Activated naive CD8-positive, alpha-beta T cell (primary cell): Measurements from ENCODE around the gene TM7SF3.
"Not testable (repeated sequence)": the region's sequence is repeated elsewhere in the genome, so short reads cannot be mapped to it uniquely, and the experiment has no call there.

Experiments
- H3K27ac Mint-ChIP-seq: one replicate; pipeline ENCODE4 v1.8.0; 2021; ENCODE audit warnings: mixed read lengths
- H3K27me3 Mint-ChIP-seq: one replicate; pipeline ENCODE4 v1.8.0; 2021; ENCODE audit warnings: mixed read lengths
- H3K36me3 Mint-ChIP-seq: one replicate; pipeline ENCODE4 v1.8.0; 2021; ENCODE audit warnings: mixed read lengths
- H3K4me1 Mint-ChIP-seq: one replicate; pipeline ENCODE4 v1.8.0; 2021; ENCODE audit warnings: low read depth, mixed read lengths
- H3K4me3 Mint-ChIP-seq: one replicate; pipeline ENCODE4 v1.8.0; 2021; ENCODE audit warnings: mild to moderate bottlenecking, mixed read lengths
- H3K9me3 Mint-ChIP-seq: one replicate; pipeline ENCODE4 v1.8.0; 2021; ENCODE audit warnings: low read depth, mixed read lengths

TM7SF3 gene

DNA sequence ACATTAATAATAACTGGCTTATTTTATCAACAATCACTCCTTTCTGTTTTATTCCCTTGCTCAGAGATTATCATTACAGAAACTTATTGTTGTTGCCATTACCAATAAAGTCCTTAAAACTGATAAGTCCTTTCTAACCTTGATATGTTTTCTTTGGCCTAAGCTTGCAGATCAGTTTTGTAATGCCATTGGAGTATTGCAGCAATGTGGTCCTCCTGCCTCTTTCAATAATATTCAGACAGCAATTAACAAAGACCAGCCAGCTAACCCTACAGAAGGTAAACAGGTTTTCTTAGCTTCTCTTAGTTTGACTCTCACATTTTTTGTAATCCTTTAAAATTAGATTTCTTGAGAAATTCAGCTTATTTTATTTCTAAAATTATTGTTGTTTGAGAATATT is 12.1 kb upstream of the TM7SF3 start:
- no peaks in the 10 kb centered on the region for H3K9me3 Mint-ChIP-seq
- no peak overlapping the region for H3K4me3 Mint-ChIP-seq
- H3K27me3 Mint-ChIP-seq, result no peaks in the 10 kb centered on the region
- H3K36me3 Mint-ChIP-seq, result peaks cover 9% of the 10 kb centered on the region
- H3K27ac Mint-ChIP-seq, result peak overlapping the region; percentile 38
- H3K4me1 Mint-ChIP-seq, result peaks cover 48% of the 10 kb centered on the region

DNA sequence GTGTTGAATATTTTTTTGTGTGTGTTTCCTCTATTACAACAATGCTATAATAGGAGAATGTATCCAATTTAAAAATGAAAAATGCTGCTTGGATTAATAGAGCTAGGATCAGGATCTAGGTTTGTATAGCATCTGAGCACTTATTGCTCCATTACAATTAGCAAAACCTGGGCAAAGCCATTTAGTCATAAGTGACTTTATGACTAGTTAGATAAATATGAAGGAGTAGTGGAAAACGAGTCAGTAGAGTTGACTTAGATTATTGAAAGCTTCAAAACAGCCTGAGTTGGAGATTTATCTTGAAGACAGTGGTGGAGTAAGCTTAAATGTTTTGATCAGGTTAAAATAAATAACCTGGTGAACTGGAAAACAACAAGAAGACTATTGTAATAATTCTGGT is 10.9 kb upstream of the TM7SF3 start:
- H3K9me3 Mint-ChIP-seq, result no peaks in the 10 kb centered on the region

DNA sequence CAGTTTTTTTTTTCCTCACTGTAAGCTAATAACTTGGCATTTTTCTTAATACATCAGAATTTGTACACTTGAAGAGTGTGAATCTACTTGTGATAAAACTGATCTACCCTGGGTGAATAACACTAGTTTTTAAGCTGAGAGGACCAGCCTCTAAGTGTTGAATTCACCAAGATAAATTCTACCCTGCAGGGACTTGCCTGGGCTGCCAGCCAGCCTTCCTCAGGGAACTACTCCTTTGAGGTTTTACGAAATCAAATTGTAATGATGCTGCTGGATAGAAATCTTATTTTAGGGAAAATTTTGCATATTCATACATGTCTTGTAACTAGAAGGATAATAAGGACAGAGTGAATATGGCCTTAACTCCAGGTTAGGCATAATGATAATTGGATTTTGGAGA is 10.1 kb upstream of the TM7SF3 start:
- H3K4me1 Mint-ChIP-seq, result peaks cover 48% of the 10 kb centered on the region
- no peaks in the 10 kb centered on the region for H3K27me3 Mint-ChIP-seq
- H3K4me3 Mint-ChIP-seq, result peak overlapping the region; percentile 99
- no peaks in the 10 kb centered on the region for H3K9me3 Mint-ChIP-seq
- H3K36me3 Mint-ChIP-seq, result peaks cover 8% of the 10 kb centered on the region
- H3K27ac Mint-ChIP-seq, result no peak overlapping the region

More for the DNA sequence above, 10.9 kb upstream of the TM7SF3 start:
- no peaks in the 10 kb centered on the region for H3K27me3 Mint-ChIP-seq
- H3K4me3 Mint-ChIP-seq, result no peak overlapping the region
- peaks cover 48% of the 10 kb centered on the region for H3K4me1 Mint-ChIP-seq
- peaks cover 8% of the 10 kb centered on the region for H3K36me3 Mint-ChIP-seq
- peak overlapping the region; percentile 30 for H3K27ac Mint-ChIP-seq

DNA sequence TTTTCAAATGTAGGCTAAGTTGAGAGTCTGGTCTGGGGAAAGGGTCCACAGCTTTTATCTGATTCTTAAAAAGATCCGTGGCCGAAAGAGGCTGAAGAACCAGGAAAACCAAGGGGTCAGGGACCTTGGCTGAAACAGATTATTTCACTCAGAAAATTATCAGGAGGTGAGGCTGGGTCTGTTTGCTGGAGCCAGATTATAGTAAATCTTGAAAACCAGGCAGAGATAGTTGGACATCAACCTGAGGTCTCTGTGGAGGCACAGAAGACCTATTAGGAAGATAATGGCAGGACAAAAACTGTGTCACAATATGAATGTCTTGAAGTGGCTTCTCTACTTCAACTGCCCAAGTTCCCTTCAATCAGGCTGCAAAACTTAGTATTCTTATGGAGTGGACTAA is 6.6 kb upstream of the TM7SF3 start:
- no peaks in the 10 kb centered on the region for H3K36me3 Mint-ChIP-seq
- peaks cover 44% of the 10 kb centered on the region for H3K4me1 Mint-ChIP-seq
- H3K9me3 Mint-ChIP-seq, result no peaks in the 10 kb centered on the region
- no peak overlapping the region for H3K27ac Mint-ChIP-seq
- peak overlapping the region; percentile 44 for H3K4me3 Mint-ChIP-seq
- no peaks in the 10 kb centered on the region for H3K27me3 Mint-ChIP-seq

DNA sequence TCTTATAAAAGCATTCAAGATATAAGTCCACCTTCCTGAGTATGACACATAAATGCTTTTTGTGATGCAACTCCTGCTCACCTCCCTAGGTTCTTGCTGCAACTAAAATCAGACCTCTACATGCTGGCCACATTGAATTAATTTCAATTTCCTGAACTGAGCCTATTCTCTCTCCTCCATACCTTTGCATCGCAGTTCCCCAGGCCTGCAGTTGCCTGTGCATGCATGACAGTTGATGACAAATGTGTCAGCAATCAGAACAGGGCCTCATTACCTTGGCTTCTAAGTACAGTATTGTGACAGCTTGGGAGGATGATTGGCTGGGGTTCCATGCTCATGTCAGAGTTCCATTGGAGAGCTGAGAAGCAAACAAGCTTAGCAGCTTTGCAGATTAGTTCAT is 3.9 kb upstream of the TM7SF3 start:
- H3K36me3 Mint-ChIP-seq, result no peaks in the 10 kb centered on the region
- H3K4me1 Mint-ChIP-seq, result peaks cover 38% of the 10 kb centered on the region
- no peaks in the 10 kb centered on the region for H3K9me3 Mint-ChIP-seq
- no peaks in the 10 kb centered on the region for H3K27me3 Mint-ChIP-seq
- no peak overlapping the region for H3K27ac Mint-ChIP-seq
- no peak overlapping the region for H3K4me3 Mint-ChIP-seq

DNA sequence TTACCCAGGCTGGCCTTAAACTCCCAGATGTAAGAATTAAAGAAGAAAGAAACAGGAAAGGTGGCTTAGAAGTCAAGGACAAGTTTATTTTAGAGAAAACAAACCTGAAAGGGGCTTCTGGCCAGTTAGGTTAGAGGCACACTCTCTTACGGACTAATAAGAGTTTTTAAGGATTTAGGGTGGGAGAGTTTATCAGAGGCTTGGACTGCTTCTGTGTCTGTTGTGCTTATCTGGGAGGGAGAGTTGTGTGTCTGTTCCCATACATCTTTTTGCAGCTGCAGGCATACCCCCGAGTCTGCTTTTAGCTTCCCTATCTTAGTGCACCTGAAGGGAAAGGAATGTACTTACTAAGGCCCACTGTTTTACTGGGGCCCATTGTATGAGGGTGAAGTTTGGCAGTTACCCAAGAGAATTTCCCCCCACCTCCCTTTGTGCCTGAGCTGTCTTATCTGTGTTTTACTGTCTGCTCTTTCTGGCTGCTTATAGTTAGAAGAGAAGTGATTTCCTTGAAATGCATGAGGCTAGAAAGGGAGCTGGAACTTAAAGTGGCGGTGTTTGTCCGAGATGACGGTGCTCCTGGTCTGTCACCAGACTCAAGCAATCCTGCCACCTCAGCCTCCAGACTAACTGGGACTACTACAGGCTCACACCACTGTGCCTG is 3.1 kb upstream of the TM7SF3 start:
- not testable (repeated sequence) for H3K27ac Mint-ChIP-seq

DNA sequence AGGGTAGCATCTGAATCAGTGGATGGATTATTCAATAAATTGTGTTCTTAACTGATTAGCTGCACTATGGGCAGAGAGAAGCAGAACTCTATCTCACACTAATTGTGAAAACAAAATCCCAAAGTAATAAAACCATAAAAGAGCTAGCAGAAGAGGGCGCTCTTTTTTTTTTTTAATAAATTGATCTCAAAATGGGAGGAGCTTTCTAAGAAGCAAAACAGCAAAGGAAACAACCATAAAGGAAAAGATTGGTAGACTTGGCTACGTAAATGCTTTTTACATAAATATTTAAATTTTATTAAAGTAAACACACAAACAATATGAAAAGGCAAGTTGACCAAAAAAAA is 1.5 kb upstream of the TM7SF3 start:
- peak overlapping the region; percentile 92 for H3K27ac Mint-ChIP-seq
- no peaks in the 10 kb centered on the region for H3K36me3 Mint-ChIP-seq
- H3K27me3 Mint-ChIP-seq, result no peaks in the 10 kb centered on the region
- H3K9me3 Mint-ChIP-seq, result no peaks in the 10 kb centered on the region
- no peak overlapping the region for H3K4me3 Mint-ChIP-seq
- peaks cover 45% of the 10 kb centered on the region for H3K4me1 Mint-ChIP-seq

More for the DNA sequence above, 3.1 kb upstream of the TM7SF3 start:
- not testable (repeated sequence) for H3K4me3 Mint-ChIP-seq, H3K36me3 Mint-ChIP-seq, H3K27me3 Mint-ChIP-seq, H3K9me3 Mint-ChIP-seq
- peaks cover 37% of the 10 kb centered on the region for H3K4me1 Mint-ChIP-seq

DNA sequence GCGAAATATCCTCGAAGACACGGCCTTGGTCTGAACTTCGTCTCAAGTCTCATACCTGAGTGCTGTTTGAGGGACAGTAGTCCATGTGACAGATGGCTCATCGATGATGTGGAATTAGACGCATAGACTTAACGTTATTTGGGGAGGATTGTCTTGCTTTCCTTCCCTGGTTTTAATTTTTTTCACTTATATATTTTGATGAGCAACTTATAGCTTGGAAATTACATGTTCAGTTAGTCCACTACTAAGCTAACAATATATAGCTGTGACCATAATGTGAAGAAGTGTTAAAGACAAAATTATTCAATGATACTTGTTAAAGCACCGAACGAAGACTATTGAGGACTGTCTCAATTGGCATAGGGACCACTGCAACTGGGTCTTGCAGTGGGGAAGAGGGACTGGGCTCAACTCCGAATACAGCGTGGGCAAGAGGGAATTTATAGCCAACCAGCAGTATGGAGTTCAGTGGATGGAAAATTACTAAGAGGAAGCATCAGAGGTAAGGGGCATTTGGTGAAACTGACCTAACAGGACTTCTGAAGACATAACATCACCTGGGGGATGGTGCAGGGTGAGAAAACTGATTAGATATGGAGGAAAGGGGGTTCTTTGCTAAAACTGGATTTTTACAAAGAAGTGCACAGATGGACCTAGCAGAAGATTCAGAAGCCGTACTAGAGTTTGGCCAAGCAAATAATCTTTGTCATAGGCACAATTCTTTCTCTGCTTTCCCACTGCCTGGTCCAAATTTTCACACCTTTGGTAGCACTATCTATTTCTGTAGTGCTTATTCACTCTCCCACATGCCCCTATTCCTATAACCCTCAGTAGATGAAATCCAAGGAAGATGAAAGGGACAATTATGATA is 910 bp upstream of the TM7SF3 start:
- H3K9me3 Mint-ChIP-seq, result no peaks in the 10 kb centered on the region
- H3K36me3 Mint-ChIP-seq, result no peaks in the 10 kb centered on the region
- peak overlapping the region; percentile 92 for H3K27ac Mint-ChIP-seq
- H3K27me3 Mint-ChIP-seq, result no peaks in the 10 kb centered on the region
- H3K4me1 Mint-ChIP-seq, result peaks cover 50% of the 10 kb centered on the region
- peak overlapping the region; percentile 95 for H3K4me3 Mint-ChIP-seq

DNA sequence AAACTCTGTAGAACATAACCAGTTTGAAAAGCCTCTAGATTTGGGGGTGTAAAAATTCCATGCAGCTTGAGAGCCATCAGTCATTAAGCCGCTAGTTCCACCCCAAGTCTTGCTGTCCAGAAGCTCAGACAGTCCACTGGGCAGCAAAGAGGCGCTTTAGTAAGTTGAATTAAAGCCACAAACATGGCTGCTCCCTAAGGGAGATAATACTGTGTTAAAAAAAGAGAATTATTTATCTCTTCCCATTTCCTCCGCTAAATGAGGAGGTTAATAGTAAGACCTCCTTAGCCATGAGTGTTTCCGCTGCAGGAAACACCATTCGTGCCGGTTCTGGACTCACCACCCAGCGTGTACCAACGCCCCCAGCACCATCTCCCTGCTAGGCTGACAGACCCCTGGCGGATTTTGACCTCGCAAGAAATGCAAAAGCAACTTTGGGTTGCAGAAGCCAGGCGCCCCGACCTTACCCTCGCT is 536 bp downstream of the TM7SF3 start:
- peak overlapping the region; percentile 95 for H3K4me3 Mint-ChIP-seq
- H3K9me3 Mint-ChIP-seq, result no peaks in the 10 kb centered on the region
- peaks cover 52% of the 10 kb centered on the region for H3K4me1 Mint-ChIP-seq

DNA sequence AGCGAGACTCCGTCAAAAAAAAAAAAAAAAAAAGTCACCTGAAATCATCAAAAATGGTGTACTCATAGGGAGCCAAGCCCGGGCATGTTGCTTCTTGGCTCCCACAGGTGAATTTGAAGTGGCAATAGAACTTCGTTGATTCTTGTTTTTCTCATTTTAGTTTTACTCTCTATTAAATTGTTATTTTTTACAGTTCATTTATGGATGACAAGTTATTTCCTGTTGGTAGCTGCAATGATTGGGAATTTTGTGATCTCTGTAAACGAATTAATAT is 1.3 kb downstream of the TM7SF3 start:
- Mint-ChIP-seq H3K4me1 (peaks cover 58% of the 10 kb centered on the region), H3K27ac (peak overlapping the region; percentile 17), H3K36me3 (peaks cover 2% of the 10 kb centered on the region), H3K4me3 (peak overlapping the region; percentile 95), H3K9me3 (no peaks in the 10 kb centered on the region), H3K27me3 (no peaks in the 10 kb centered on the region)

More for the DNA sequence above, 536 bp downstream of the TM7SF3 start:
- Mint-ChIP-seq H3K27ac (peak overlapping the region; percentile 83), H3K36me3 (no peaks in the 10 kb centered on the region), H3K27me3 (no peaks in the 10 kb centered on the region)

DNA sequence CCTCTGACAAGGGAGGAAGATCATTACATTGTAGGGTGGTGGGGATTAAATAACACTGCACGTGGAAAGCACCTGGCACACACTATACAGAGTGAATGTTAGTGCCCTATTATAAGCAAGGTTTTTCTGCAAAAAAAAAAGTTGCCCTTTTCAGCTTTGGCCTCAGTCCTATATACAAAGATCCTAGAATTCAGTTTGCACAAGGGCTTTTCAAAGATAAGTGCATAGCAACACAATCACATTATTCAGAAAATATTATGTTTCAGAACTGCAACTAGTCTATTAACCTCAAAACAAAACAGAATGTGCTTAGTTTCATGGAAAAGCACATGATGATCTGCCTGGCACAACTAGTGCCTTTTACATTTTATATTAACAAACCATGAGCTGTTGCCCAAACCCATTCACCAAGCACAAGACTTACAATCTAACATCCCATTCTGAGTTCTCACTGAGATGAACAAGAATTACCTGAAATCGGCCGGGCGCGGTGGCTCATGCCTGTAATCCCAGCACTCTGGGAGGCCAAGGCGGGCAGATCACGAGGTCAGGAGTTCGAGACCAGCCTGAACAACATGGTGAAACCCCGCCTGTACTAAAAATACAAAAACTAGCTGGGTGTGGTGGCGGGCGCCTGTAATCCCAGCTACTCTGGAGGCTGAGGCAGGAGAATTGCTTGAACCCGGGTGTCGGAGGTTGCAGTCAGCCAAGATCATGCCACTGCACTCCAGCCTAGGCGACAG is 1.8 kb downstream of the TM7SF3 start:
- peaks cover 2% of the 10 kb centered on the region for H3K36me3 Mint-ChIP-seq
- peak overlapping the region; percentile 57 for H3K4me3 Mint-ChIP-seq
- H3K27ac Mint-ChIP-seq, result no peak overlapping the region
- H3K9me3 Mint-ChIP-seq, result no peaks in the 10 kb centered on the region
- no peaks in the 10 kb centered on the region for H3K27me3 Mint-ChIP-seq
- H3K4me1 Mint-ChIP-seq, result peaks cover 58% of the 10 kb centered on the region

DNA sequence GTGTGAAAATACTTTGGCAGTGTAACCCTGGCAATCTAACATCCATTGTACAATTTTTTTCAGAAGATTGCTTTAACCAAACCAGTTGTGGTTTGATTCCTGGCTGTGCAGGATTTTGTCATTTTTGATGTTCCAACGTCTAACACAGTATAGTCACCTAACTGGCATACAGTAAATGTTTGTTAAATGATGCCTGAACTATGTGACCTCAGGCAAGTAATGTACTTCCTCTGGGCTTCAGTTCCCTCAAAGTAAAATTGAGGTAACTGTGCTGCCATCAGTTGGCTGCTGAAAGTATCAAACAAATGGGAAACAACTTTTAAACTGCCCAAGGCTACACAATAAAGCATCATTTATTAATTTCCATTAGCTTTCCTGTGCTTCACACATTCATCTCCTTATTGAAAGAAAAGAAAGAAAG is 4.3 kb downstream of the TM7SF3 start:
- Mint-ChIP-seq H3K4me3 (no peak overlapping the region), H3K4me1 (peaks cover 51% of the 10 kb centered on the region), H3K36me3 (peaks cover 2% of the 10 kb centered on the region), H3K9me3 (no peaks in the 10 kb centered on the region), H3K27me3 (no peaks in the 10 kb centered on the region), H3K27ac (no peak overlapping the region)

DNA sequence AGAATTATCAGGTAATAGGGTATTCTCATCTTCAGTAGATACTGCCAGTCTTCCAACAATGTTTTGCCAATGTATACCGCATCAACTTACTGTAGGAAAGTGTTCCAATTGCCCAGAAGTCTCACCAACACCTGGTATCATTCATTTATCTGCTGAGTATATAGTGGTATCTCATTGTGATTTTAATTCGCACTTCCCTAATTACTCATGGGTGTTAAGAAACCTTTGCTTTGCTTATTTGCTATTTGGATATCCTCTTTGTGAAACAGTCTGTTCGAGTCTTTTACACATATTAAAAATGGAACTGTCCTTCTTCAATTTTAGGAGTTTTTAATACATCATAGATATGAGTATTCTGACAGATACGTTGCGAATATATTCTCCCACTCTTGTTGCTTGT is 6.1 kb downstream of the TM7SF3 start:
- no peaks in the 10 kb centered on the region for H3K27me3 Mint-ChIP-seq
- peaks cover 42% of the 10 kb centered on the region for H3K4me1 Mint-ChIP-seq
- peaks cover 2% of the 10 kb centered on the region for H3K36me3 Mint-ChIP-seq
- no peak overlapping the region for H3K27ac Mint-ChIP-seq
- no peak overlapping the region for H3K4me3 Mint-ChIP-seq
- no peaks in the 10 kb centered on the region for H3K9me3 Mint-ChIP-seq

DNA sequence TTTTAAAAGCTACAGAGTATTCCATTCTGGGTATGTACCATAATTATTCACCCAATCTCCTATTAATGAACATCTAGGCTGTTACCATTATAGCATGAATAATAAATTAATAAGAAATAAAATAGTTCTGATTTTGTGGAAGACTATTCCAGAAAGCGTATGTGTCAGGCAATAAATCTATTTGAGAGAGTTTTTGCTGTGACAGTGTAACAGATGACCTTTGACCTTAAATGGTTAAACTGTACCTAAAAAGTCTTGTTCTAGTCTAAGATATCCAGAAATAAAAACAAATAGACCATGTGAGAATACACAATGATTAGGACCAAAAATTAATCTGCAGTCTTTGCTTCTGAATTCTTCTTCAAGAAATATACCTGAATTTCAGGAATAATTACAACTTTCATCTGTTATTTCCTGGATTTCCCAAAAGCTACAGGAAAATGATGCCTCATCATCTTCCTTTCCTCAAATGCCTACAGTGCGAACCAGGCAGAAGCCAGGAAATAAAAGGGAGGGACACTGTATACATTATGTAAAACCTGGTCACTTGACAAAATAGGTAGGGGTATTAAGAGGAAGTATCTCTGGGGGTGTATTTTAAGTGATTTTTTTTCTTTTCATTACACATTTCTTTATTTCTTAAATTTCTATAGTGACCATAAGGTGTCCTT is 7.3 kb downstream of the TM7SF3 start:
- H3K4me1 Mint-ChIP-seq, result peaks cover 32% of the 10 kb centered on the region
- no peaks in the 10 kb centered on the region for H3K27me3 Mint-ChIP-seq
- H3K4me3 Mint-ChIP-seq, result no peak overlapping the region
- H3K9me3 Mint-ChIP-seq, result no peaks in the 10 kb centered on the region
- H3K27ac Mint-ChIP-seq, result no peak overlapping the region
- peaks cover 2% of the 10 kb centered on the region for H3K36me3 Mint-ChIP-seq

DNA sequence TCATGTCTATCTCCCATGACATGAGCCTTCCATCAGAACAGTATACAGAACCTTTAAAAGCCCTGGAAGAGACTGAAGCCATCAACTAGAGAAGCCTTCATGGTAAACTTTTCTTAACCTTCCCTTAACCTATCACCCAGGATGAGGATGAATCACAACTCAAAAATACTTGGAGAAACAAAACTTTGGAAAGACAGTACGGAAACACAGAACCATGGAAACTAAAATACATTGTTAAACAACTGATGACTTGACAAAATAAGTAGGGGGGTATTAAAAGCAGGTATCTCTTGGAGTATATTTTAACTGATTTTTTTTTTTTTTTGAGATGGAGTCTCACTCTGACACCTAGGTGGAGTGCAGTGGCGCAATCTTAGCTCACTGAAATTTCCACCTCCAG is 8.7 kb downstream of the TM7SF3 start:
- Mint-ChIP-seq H3K4me3 (no peak overlapping the region), H3K9me3 (no peaks in the 10 kb centered on the region), H3K27me3 (no peaks in the 10 kb centered on the region), H3K27ac (no peak overlapping the region), H3K36me3 (peaks cover 2% of the 10 kb centered on the region), H3K4me1 (peaks cover 22% of the 10 kb centered on the region)
